Measurements from ENCODE around the gene PDIA5.

The PDIA5 gene

DNA sequence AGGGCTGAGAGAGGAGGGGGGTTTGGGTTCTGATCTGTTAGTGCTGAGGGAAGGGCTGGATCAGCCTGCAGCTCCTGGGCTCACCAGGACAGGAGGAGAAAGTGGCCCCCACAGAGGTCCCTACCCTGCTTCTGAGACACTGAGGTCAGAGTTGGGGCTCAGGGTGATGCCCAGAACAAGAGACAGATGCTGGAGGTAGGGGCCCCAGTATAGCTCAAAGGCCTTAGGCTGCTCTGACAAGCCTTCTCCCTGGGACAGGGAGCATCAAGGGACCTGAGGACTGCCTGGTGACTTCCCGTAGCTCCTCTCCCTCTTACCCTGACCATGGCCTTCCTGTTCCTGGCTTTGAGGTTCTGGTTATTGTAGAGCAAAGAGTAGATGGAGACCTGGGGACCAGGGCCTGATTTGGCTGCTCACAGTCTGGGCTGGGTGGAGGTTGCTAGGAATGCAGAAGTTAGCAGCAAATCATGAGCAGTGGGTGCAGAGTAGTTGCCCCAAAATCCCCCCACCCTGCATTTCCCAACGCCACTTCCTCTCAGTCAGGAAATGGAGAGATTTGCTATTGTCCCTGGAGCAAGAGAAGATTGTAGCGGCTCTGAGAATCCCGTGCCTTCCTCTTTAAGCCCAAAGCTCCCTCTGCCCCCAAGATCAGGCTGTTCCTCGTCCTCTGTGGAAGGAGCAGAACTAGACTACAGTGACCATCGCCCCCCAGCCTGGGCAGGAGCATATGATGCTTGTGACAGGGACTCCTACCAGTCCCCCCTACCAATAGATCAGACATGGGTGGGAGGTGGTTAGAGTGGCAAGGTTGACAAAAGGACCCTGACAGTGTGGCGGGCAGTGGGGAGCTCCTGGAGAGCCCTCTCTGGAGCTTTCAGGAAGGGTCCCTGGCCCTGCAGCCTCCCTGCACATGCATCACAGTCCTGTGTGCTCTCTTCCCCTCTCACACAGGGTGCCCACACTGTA lies 87.5 kb downstream of the PDIA5 start:
- no peak for DNase-seq
- no peak overlapping the region for H2BK120ac ChIP-seq (ENCODE audit: low read depth, low read length)
- H2AFZ ChIP-seq (ENCODE audit: low read depth, low read length), result no peak overlapping the region
- no peak overlapping the region for H2BK12ac ChIP-seq (ENCODE audit: low read length in 2 of 2)
- no peak overlapping the region for H3K18ac ChIP-seq (ENCODE audit: low read depth in 1 of 2, low read length in 2 of 2)
- 89% methylated on average over 2 of the region's 7 CpGs for WGBS
- H3K36me3 ChIP-seq (ENCODE audit: control insufficient read depth in 1 of 2, insufficient read depth in 2 of 2, low read depth in 1 of 2, low read length in 2 of 2), result peaks cover 79 to 96% of the 10 kb centered on the region in 2 experiments
- no peaks in the 10 kb centered on the region for H3K4me1 ChIP-seq (ENCODE audit: control insufficient read depth, insufficient read depth, low read depth, low read length)
- no peak overlapping the region for H3K14ac ChIP-seq (ENCODE audit: low read length in 2 of 2)
- H3K4me3 ChIP-seq (ENCODE audit: insufficient read depth in 1 of 2, low read depth in 1 of 2, low read length in 2 of 2), result no peak overlapping the region
- H3K9ac ChIP-seq (ENCODE audit: low read length), result no peak overlapping the region
- H3K23ac ChIP-seq (ENCODE audit: low read length in 2 of 2), result no peak overlapping the region
- no peaks in the 10 kb centered on the region for H3K27me3 ChIP-seq (ENCODE audit: control insufficient read depth in 1 of 2, insufficient read depth in 1 of 2, low read length in 2 of 2)
- H3K4ac ChIP-seq (ENCODE audit: low read depth in 1 of 2, low read length in 2 of 2), result no peak overlapping the region
- no peak overlapping the region for H2BK15ac ChIP-seq (ENCODE audit: low read depth, poor library complexity, severe bottlenecking)
- no peak overlapping the region for H3K4me2 ChIP-seq (ENCODE audit: low read length, poor library complexity, severe bottlenecking)
- no peak overlapping the region for H4K8ac ChIP-seq (ENCODE audit: low read length)
- no peak overlapping the region for H2AK5ac ChIP-seq (ENCODE audit: low read length, severe bottlenecking)
- H3K9me3 ChIP-seq (ENCODE audit: control insufficient read depth, low read length), result no peaks in the 10 kb centered on the region
- H3K79me1 ChIP-seq (replicated peaks; ENCODE audit: low read length, poor library complexity, severe bottlenecking), result peaks cover 3% of the 10 kb centered on the region
- no peak overlapping the region for H4K91ac ChIP-seq (ENCODE audit: low read length)
- H3K27ac ChIP-seq (ENCODE audit: low read length, poor library complexity, severe bottlenecking), result no peak overlapping the region
- H2BK5ac ChIP-seq (ENCODE audit: low read depth, low read length, poor library complexity, severe bottlenecking), result no peak overlapping the region

DNA sequence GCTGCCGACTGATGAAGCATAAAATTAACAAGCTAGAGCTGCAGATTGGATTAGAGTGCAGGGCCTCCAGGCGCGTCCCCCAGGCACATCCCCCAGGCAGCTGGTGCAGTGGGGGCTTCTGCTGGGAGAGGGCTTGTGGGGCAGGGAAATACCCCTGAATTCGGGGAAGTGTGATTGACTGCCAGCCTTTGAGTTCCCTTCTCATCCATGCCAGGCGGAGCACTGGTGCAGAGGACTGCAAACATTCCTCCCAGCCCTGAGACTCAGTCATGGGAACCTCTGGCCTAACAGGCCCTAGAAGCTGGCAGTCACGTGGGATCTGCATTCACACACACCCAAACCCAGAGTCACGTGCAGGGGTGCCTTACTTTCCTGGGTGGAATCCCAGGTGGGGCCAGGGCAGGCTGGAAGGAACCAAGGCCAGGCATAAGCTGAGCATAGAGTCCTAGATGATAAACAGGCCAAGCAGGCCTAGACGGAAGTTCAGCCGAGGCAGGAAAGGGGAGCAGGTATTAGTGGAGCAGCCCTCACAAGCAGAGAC lies 88.7 kb downstream of the PDIA5 start:
- Histone ChIP-seq H2AK5ac (ENCODE audit: low read length, severe bottlenecking) (no peak overlapping the region), H3K27me3 (ENCODE audit: control insufficient read depth in 1 of 2, insufficient read depth in 1 of 2, low read length in 2 of 2) (no peaks in the 10 kb centered on the region), H3K4me1 (ENCODE audit: control insufficient read depth, insufficient read depth, low read depth, low read length) (no peaks in the 10 kb centered on the region), H2BK120ac (ENCODE audit: low read depth, low read length) (no peak overlapping the region), H4K91ac (ENCODE audit: low read length) (no peak overlapping the region), H3K4ac (ENCODE audit: low read depth in 1 of 2, low read length in 2 of 2) (no peak overlapping the region), H4K8ac (ENCODE audit: low read length) (no peak overlapping the region), H3K14ac (ENCODE audit: low read length in 2 of 2) (no peak overlapping the region), H3K27ac (ENCODE audit: low read length, poor library complexity, severe bottlenecking) (no peak overlapping the region), H3K4me3 (ENCODE audit: insufficient read depth in 1 of 2, low read depth in 1 of 2, low read length in 2 of 2) (no peak overlapping the region), H3K79me1 (replicated peaks; ENCODE audit: low read length, poor library complexity, severe bottlenecking) (peaks cover 2% of the 10 kb centered on the region), H2BK12ac (ENCODE audit: low read length in 2 of 2) (no peak overlapping the region), H3K9ac (ENCODE audit: low read length) (no peak overlapping the region), H3K23ac (ENCODE audit: low read length in 2 of 2) (no peak overlapping the region), H3K36me3 (ENCODE audit: control insufficient read depth in 1 of 2, insufficient read depth in 2 of 2, low read depth in 1 of 2, low read length in 2 of 2) (peaks cover 72 to 95% of the 10 kb centered on the region in 2 experiments), H3K9me3 (ENCODE audit: control insufficient read depth, low read length) (no peaks in the 10 kb centered on the region), H2BK15ac (ENCODE audit: low read depth, poor library complexity, severe bottlenecking) (no peak overlapping the region), H2BK5ac (ENCODE audit: low read depth, low read length, poor library complexity, severe bottlenecking) (no peak overlapping the region), H2AFZ (ENCODE audit: low read depth, low read length) (no peak overlapping the region), H3K4me2 (ENCODE audit: low read length, poor library complexity, severe bottlenecking) (no peak overlapping the region), H3K18ac (ENCODE audit: low read depth in 1 of 2, low read length in 2 of 2) (no peak overlapping the region)
- WGBS, result 98% methylated on average over 9 of the region's 9 CpGs
- DNase-seq, result no peak

DNA sequence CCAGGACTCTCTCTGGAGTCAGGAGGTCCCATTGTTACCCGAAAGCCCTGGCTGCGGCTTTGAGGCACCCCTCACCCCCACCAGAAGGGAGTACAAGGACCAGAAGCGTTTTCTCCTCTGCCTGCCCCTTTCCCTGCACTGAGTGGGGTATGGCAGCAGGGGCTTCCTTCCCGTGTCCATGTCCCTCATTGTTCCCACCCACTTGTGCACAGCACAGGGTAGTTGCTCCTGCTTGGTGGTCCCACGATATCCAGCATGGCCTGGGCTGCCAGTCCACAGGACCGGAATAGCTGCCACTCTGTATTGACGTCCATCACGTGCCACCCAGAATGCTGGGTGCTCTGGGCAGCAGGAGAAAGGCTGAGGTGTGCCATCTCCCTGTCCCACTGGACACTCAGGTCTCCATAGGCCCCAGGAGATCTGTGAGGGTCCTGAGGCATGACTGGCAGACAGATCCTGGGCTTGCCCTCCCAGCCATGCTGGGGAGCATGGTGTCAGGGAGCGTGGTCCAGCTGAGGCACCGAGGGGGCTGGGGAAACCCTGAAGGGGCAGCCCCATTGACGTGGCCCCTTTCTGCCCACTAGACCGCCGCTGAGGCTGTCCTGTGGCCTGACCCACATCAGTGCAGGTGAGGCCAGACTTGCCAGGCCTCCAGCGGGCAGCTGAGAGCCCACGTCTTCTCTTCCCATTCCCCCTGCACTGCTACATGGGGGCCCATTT lies 89.6 kb downstream of the PDIA5 start:
- Histone ChIP-seq H4K91ac (ENCODE audit: low read length) (no peak overlapping the region), H3K14ac (ENCODE audit: low read length in 2 of 2) (no peak overlapping the region), H2AFZ (ENCODE audit: low read depth, low read length) (no peak overlapping the region), H3K36me3 (ENCODE audit: control insufficient read depth in 1 of 2, insufficient read depth in 2 of 2, low read depth in 1 of 2, low read length in 2 of 2) (peaks cover 69 to 94% of the 10 kb centered on the region in 2 experiments), H3K23ac (ENCODE audit: low read length in 2 of 2) (no peak overlapping the region), H3K27ac (ENCODE audit: low read length, poor library complexity, severe bottlenecking) (no peak overlapping the region), H3K4me2 (ENCODE audit: low read length, poor library complexity, severe bottlenecking) (no peak overlapping the region), H3K4me3 (ENCODE audit: insufficient read depth in 1 of 2, low read depth in 1 of 2, low read length in 2 of 2) (no peak overlapping the region), H2BK15ac (ENCODE audit: low read depth, poor library complexity, severe bottlenecking) (no peak overlapping the region), H3K4ac (ENCODE audit: low read depth in 1 of 2, low read length in 2 of 2) (no peak overlapping the region), H3K27me3 (ENCODE audit: control insufficient read depth in 1 of 2, insufficient read depth in 1 of 2, low read length in 2 of 2) (no peaks in the 10 kb centered on the region), H2BK12ac (ENCODE audit: low read length in 2 of 2) (no peak overlapping the region), H2BK5ac (ENCODE audit: low read depth, low read length, poor library complexity, severe bottlenecking) (no peak overlapping the region), H3K9ac (ENCODE audit: low read length) (no peak overlapping the region), H3K9me3 (ENCODE audit: control insufficient read depth, low read length) (no peaks in the 10 kb centered on the region), H2BK120ac (ENCODE audit: low read depth, low read length) (no peak overlapping the region), H3K4me1 (ENCODE audit: control insufficient read depth, insufficient read depth, low read depth, low read length) (no peaks in the 10 kb centered on the region), H3K79me1 (replicated peaks; ENCODE audit: low read length, poor library complexity, severe bottlenecking) (peaks cover 2% of the 10 kb centered on the region), H3K18ac (ENCODE audit: low read depth in 1 of 2, low read length in 2 of 2) (no peak overlapping the region), H2AK5ac (ENCODE audit: low read length, severe bottlenecking) (no peak overlapping the region), H4K8ac (ENCODE audit: low read length) (no peak overlapping the region)
- 97% methylated on average over 15 of the region's 15 CpGs for WGBS
- no peak for DNase-seq

DNA sequence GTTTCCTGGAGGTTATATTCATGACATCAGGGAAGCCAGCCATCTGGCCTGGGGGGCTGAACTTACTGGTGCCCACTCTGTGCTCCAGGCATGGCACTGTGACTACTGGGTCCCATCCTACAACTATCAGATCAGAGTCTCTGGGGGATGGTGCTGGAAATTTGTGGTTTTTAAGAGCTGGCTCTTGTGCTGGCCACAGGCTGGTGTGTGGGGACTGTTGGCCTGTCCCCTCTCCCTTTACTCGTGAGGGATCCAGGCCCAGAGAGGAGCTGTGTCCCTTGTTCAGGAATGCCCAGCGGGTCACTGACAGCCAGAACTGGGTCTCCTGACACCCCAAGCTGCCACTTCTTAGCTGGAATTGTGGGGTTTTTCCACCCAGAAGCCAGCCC lies 90.4 kb downstream of the PDIA5 start:
- Histone ChIP-seq H3K36me3 (ENCODE audit: control insufficient read depth in 1 of 2, insufficient read depth in 2 of 2, low read depth in 1 of 2, low read length in 2 of 2) (peaks cover 67 to 98% of the 10 kb centered on the region in 2 experiments), H3K18ac (ENCODE audit: low read depth in 1 of 2, low read length in 2 of 2) (no peak overlapping the region), H2AFZ (ENCODE audit: low read depth, low read length) (no peak overlapping the region), H2BK120ac (ENCODE audit: low read depth, low read length) (no peak overlapping the region), H3K27ac (ENCODE audit: low read length, poor library complexity, severe bottlenecking) (no peak overlapping the region), H3K9ac (ENCODE audit: low read length) (no peak overlapping the region), H2BK15ac (ENCODE audit: low read depth, poor library complexity, severe bottlenecking) (no peak overlapping the region), H2BK12ac (ENCODE audit: low read length in 2 of 2) (no peak overlapping the region), H3K4me2 (ENCODE audit: low read length, poor library complexity, severe bottlenecking) (no peak overlapping the region), H4K91ac (ENCODE audit: low read length) (no peak overlapping the region), H3K23ac (ENCODE audit: low read length in 2 of 2) (no peak overlapping the region), H3K4me3 (ENCODE audit: insufficient read depth in 1 of 2, low read depth in 1 of 2, low read length in 2 of 2) (no peak overlapping the region), H2AK5ac (ENCODE audit: low read length, severe bottlenecking) (no peak overlapping the region), H2BK5ac (ENCODE audit: low read depth, low read length, poor library complexity, severe bottlenecking) (no peak overlapping the region), H3K9me3 (ENCODE audit: control insufficient read depth, low read length) (no peaks in the 10 kb centered on the region), H3K4me1 (ENCODE audit: control insufficient read depth, insufficient read depth, low read depth, low read length) (no peaks in the 10 kb centered on the region), H3K4ac (ENCODE audit: low read depth in 1 of 2, low read length in 2 of 2) (no peak overlapping the region), H4K8ac (ENCODE audit: low read length) (no peak overlapping the region), H3K27me3 (ENCODE audit: control insufficient read depth in 1 of 2, insufficient read depth in 1 of 2, low read length in 2 of 2) (no peaks in the 10 kb centered on the region), H3K14ac (ENCODE audit: low read length in 2 of 2) (no peak overlapping the region), H3K79me1 (replicated peaks; ENCODE audit: low read length, poor library complexity, severe bottlenecking) (peaks cover 2% of the 10 kb centered on the region)
- no peak for DNase-seq
- WGBS, result 93% methylated on average over 2 of the region's 2 CpGs

Data from mesenchymal stem cell (in vitro differentiated cells and primary cell).